HEK293 (cell line): ENCODE results near the gene CCDC50.

Experiments used
- CTCF ChIP-seq: fragments of 450-650 bp; formaldehyde crosslinking; IDR thresholded peaks from 2 replicates; pipeline ENCODE4 v1.5.1; 2016; ENCODE audit warnings: missing biosample characterization, missing genetic modification characterization
- HOXA7 ChIP-seq: sonication (generic); formaldehyde crosslinking; IDR thresholded peaks from 2 replicates; pipeline ENCODE4 v1.8.1; 2022; ENCODE audit warnings: missing genetic modification reagents, borderline replicate concordance
- SP2 ChIP-seq: fragments of 450-650 bp; formaldehyde crosslinking; IDR thresholded peaks from 2 replicates; pipeline ENCODE4 v1.5.1; 2016; ENCODE audit warnings: missing biosample characterization, missing genetic modification characterization
- SP3 ChIP-seq: fragments of 450-650 bp; formaldehyde crosslinking; IDR thresholded peaks from 2 replicates; pipeline ENCODE4 v1.5.1; 2016; ENCODE audit warnings: missing biosample characterization, missing genetic modification characterization
- ZBTB7A ChIP-seq: fragments of 450-650 bp; formaldehyde crosslinking; IDR thresholded peaks from 2 replicates; pipeline ENCODE4 v1.5.1; 2016; ENCODE audit warnings: low read depth, missing biosample characterization, missing genetic modification characterization
- ZNF114 ChIP-seq: fragments of 450-650 bp; formaldehyde crosslinking; IDR thresholded peaks from 2 replicates; pipeline ENCODE4 v1.5.0; 2017; ENCODE audit warnings: missing biosample characterization, missing genetic modification characterization
- ZNF341 ChIP-seq: fragments of 450-650 bp; formaldehyde crosslinking; IDR thresholded peaks from 2 replicates; pipeline ENCODE4; 2016; ENCODE audit warnings: low read depth, missing biosample characterization, missing genetic modification characterization
- ZNF423 ChIP-seq: fragments of 450-650 bp; formaldehyde crosslinking; IDR thresholded peaks from 2 replicates; pipeline ENCODE4 v1.5.1; 2016; ENCODE audit warnings: missing biosample characterization, missing genetic modification characterization
- ZSCAN16 ChIP-seq: fragments of 450-650 bp; formaldehyde crosslinking; IDR thresholded peaks from 2 replicates; pipeline ENCODE4 v1.5.1; 2016; ENCODE audit warnings: missing biosample characterization, missing genetic modification characterization
- ZXDB ChIP-seq: fragments of 450-650 bp; formaldehyde crosslinking; IDR thresholded peaks from 2 replicates; pipeline ENCODE4 v1.5.1; 2016; ENCODE audit warnings: missing biosample characterization, missing genetic modification characterization

DNA sequence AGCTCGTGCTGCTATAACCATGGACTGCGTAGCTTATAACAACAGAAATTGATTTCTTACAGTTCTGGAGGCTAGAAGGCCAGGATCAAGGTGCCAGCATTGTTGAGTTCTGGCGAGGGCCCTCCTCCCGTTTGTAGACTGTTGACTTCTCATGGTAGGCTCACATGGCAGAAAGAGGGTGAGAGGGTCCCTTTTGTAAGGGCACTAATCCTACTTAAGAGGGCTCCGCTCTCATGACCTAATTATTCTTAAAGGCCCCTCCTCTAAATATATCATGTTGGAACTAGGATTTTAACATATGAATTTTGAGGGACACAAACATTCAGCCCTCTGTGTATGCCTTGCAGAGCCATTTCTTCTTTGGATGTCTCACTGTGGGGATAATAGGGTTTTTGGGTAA, 103.0 kb downstream of the CCDC50 start:
- no peak for TF ChIP-seq CTCF (tag by site-specific recombination)
- TF ChIP-seq ZXDB = no peak
- TF ChIP-seq ZSCAN16 (tag by site-specific recombination) = no peak
- TF ChIP-seq ZNF341 (tag by site-specific recombination) = no peak
- no peak for TF ChIP-seq SP2 (tag by site-specific recombination)
- TF ChIP-seq ZNF423 (tag by site-specific recombination) = no peak
- TF ChIP-seq ZNF114 (tag by site-specific recombination) = no peak
- TF ChIP-seq SP3 (tag by site-specific recombination) = no peak
- no peak for TF ChIP-seq HOXA7
- no peak for TF ChIP-seq ZBTB7A (tag by site-specific recombination)
